Vagina (tissue), 2 donors: ENCODE data around the gene PTGR1.
"Not testable (repeated sequence)": the region's sequence is repeated elsewhere in the genome, so short reads cannot be mapped to it uniquely, and the experiment has no call there.

Experiments used
- POLR2A ChIP-seq, 2 donors: fragments of 450-650 bp; IDR thresholded peaks; one replicate each; pipeline ENCODE4 v1.6.1; 2017; ENCODE audit warnings: antibody characterized with exemption in 2 of 2, mild to moderate bottlenecking in 2 of 2, moderate library complexity in 2 of 2
- POLR2AphosphoS5 ChIP-seq, 2 donors: sonication (generic); formaldehyde crosslinking; IDR thresholded peaks; one replicate each; pipeline ENCODE4 v1.9.0; 2017; ENCODE audit warnings: antibody characterized with exemption in 2 of 2, mild to moderate bottlenecking in 2 of 2, low read depth in 1 of 2; ENCODE audit not compliant: insufficient read depth in 1 of 2
- TF ChIP-seq, protein P1 (sequence below), 3 experiments: fragments of 450-650 bp in 2 of 3; fragments of 200-600 bp in 1 of 3; sonication (generic) in 1 of 3; IDR thresholded peaks; one replicate each; pipeline ENCODE4 v1.5.1; 2017 to 2019; ENCODE audit warnings: antibody characterized with exemption in 3 of 3, mild to moderate bottlenecking in 2 of 3, moderate library complexity in 2 of 3

DNA sequence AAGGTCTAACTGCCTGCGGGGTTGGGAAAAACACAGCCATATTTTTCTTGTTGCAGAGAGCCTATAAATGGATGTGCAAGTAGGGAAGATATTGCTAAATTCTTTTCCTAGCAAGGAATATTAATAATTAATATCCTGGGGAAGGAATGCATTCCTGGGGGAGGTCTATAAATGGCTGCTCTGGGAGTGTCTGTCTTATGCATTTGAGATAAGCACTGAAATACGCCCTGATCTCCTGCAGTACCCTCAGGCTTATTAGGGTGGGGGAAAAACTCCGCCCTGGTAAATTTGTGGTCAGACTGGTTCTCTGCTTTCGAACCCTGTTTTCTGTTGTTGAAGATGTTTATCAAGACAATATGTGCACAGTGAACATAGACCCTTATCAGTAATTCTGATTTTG lies 31.3 kb downstream of the PTGR1 start:
- TF ChIP-seq POLR2A (IDR thresholded peaks at IDR 0.05); POLR2AphosphoS5 (IDR thresholded peaks at IDR 0.05; ENCODE audit: insufficient read depth in 1 of 2, low read depth in 1 of 2): not testable (repeated sequence)
- TF ChIP-seq, protein P1, sequence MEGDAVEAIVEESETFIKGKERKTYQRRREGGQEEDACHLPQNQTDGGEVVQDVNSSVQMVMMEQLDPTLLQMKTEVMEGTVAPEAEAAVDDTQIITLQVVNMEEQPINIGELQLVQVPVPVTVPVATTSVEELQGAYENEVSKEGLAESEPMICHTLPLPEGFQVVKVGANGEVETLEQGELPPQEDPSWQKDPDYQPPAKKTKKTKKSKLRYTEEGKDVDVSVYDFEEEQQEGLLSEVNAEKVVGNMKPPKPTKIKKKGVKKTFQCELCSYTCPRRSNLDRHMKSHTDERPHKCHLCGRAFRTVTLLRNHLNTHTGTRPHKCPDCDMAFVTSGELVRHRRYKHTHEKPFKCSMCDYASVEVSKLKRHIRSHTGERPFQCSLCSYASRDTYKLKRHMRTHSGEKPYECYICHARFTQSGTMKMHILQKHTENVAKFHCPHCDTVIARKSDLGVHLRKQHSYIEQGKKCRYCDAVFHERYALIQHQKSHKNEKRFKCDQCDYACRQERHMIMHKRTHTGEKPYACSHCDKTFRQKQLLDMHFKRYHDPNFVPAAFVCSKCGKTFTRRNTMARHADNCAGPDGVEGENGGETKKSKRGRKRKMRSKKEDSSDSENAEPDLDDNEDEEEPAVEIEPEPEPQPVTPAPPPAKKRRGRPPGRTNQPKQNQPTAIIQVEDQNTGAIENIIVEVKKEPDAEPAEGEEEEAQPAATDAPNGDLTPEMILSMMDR (IDR thresholded peaks at IDR 0.05): not testable (repeated sequence)
